GM10847 (cell line): ENCODE measurements around the gene MIGA1.

Experiments
- POLR2A ChIP-seq: IDR thresholded peaks from 2 replicates; pipeline ENCODE4 v1.6.1; 2011; ENCODE audit not compliant: insufficient read length; ENCODE audit errors: extremely low read depth

Gene MIGA1

DNA sequence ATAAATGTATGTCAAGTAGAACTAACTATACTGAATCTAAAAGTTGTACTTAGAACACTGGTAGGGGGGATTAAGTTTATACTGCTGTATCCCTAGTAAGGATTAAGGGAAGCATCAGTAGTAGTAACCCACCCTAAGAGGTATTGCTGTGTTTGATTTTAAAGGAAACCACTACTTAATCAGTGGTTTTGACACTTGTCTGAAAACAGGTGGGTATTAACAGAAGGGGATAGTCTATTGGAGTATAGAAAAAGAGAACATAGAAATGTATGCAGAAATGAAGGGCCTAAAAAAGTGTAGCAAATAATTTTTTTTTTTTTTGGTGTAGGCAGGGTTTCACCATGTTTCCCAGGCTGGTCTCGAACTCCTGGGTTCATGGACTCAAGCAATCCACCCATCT, 2.2 kb downstream of the MIGA1 start:
- no peak for TF ChIP-seq POLR2A

DNA sequence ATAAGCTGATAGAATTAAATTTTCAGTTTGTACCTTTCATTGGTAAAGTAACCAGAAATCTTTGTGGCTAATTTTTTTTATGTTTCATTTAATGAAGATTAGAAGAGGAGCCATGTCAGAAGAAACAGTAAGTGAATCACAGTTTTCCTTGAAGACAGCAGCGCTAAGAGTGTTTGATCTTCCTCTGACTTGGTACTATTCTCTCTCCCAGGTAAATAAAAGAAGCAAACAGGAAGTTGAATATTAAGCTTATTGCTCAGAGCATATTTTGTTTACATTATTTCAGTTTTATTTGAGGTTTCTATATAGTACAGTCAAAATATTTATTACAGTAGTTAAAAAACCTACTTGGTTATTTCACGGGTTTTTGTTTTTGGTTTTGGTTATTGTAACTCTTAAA, 3.7 kb downstream of the MIGA1 start:
- TF ChIP-seq POLR2A, result no peak

DNA sequence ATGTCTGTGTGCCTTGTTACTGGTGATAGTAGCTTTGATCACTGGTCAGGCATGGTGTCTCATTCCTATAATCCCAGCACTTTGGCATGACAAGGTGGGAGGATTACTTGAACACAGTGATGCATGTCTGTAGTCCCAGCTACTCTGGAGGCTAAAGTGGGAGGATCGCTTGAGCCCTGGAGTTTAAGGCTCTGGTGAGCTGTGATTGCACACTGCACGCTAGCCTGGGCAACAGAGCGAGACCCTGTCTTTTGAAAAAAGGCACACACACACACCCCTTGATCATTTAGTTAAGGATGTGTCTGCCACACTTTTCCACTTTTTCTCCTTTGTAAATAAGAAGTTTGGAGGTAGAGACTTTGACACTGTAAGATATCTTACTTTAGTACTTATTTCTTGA, 15.1 kb downstream of the MIGA1 start:
- TF ChIP-seq POLR2A, result no peak

DNA sequence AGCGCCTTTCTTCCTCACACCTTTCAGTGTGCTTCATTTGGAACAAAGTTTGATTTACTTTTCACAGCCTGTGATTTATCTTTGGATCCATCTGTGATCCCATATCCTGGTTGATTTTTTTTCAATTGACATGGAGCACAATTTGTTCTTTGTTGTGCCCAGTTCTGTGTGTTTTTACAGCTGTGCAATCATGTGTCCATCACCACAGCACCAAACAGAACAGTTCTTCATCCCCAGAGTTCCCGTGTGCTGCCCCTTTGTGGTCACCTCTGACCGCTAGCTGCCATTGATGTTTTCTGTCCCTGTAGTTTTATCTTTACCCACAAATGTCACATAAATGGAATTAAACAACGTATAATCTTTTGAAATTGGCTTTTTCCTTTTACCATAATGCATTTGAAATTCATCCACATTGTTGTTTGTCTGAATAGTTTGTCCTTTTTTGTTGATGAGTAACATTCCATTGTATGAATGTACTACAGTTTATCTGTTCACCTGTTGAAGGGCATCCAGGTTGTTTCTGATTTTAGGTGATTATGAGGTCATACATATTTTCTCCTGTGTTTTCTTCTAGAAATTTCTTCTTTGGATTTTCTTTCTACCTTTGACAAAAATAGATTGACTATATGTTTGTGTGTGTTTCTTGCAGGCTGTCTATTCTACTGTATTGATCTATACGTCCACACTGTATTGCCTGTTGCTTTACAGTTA, 17.4 kb downstream of the MIGA1 start:
- TF ChIP-seq POLR2A, result no peak

DNA sequence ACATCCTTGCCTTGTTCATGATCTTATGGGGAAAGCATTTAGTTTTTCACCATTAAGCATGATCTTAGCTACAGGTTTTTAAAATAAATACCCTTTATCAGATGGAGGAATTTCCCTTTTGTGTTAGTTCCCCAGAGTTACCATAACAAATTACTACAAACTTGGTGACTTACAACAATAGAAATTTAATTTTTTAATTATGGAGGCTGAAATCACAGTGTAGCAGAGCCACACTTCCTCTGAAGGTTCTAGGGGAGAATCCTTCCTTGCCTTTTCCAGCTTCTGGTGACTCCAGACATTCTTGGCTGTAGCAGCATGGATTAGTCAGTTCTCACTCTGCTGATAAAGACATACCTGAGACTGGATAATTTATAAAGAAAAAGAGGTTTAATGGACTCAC, 18.5 kb downstream of the MIGA1 start:
- TF ChIP-seq POLR2A, result no peak

DNA sequence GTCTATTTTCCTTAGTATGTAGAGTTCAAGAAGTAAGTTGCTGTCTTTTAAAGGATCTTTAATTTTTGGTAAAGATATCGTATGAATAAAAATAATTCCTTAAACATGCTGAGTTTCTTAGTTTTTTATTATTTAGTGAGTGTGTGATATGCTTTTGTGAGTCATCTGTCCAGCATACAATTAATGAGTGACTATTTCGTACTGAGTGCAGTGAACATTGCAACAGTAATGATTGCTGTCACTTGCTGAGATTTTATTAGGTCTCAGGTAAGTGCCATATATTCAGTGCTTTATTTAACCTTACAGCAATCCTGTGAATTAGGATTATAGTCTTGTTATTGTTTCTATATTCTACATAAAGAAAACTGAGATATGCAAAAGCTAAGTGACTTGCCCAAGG, 22.6 kb downstream of the MIGA1 start:
- TF ChIP-seq POLR2A, result no peak

DNA sequence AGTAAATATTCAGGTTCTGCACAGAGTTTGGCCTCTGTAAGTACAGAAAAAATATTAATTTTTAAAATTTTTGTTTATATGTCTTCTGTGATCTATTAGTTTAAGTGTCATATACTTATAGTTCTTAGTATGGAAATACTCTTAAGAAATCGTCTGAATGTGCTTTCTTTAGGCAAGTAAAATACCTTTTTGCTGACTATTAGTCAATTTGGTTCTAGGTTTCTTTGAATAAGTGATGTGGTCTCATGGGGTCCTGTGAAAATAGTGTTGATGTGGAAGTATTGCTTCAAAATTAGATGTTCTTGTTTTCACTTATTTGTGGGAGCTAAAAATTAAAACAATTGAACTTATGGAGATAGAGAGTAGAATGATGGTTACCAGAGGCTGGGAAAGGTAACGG, 23.9 kb downstream of the MIGA1 start:
- TF ChIP-seq POLR2A, result no peak

DNA sequence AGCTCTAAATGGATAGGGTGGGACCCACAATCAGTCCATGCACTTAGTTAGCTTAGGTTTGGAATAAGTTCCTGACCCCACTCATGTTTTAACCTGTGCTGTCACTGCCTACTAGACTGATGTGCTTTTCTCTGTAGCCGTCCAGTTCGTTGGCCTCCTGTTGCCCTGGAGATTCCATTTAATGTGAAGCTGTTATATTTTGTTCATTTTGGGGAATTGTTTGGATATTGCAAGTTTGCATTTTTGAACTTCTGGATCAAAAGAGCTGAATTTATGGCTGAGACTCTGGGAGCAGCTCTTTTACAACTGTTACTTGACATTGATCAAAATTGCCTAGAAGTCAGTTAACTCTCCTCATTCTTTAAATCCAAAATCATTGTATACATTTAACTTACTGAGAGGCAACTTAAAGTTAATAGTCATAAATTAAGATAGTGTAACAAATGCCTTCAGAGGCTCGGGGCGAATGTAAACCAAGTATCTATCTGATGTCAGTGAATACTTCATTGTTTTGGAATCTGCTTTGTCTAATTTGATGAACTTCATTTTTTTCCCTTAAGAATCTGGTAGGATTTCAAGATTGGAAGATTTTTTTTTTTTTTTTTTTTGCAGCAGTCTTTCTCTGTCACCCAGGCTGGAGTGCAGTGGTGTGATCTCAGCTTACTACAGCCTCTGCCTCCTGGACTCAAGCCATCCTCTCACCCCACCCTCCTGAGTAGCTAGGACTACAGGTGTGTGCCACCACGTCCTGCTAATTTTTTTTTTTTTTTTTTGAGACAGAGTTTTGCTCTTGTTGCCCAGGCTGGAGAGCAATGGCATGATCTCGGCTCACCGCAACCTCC, 38.1 kb downstream of the MIGA1 start:
- no peak for TF ChIP-seq POLR2A

DNA sequence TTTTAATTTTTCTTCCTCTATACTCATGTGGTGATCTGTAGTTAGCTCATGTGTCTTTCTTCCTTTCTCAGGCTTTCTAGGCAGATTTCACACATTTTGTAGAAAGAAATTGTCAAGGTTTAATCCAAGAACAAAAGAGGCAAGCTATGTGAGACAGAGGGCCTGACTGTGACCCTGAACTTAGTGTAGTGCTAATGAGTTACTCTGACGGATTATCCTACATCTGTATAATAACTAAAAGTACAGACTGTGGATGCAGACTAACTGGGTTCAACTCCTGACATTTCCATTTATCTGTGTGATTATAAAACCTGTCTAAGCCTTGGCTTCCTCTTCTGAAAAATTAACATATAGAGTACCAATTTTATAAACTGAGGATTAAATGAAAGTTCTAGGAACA, 40.7 kb downstream of the MIGA1 start:
- no peak for TF ChIP-seq POLR2A

DNA sequence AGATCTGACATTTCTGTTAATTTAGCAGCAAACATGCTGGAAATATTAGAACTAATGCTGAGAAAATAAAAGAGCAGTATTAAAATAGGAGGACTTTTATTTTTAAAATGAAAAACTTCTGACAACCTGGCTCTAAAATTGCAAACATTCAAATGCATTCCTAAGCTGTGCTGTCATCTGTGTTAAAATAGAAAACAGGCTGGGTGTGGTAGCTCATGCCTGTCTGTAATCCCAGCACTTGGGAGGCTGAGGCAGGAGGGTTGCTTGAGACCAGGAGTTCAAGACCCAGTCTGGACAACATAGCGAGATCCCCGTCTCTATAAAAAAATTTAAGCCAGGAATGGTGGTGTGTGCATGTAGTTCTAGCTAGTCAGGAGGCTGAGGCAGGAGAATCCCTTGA, 44.6 kb downstream of the MIGA1 start:
- no peak for TF ChIP-seq POLR2A

DNA sequence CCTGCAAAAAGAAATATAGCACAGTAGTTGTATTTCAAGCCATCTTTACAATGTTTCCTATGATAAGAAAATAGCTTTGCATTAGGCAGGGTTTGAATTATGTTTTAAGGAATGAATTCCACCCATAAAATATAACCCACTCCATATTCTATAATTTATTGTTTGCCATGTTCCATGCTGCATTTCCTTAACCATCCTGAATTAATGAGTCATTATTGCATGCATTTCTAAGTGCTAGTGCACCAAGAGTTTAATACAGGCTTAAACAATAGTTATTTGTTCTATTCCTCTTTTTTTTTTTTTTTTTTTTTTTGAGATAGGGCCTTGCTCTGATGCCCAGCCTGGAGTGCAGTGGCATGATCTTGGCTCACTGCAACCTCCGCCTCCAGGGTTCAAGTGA, 45.2 kb downstream of the MIGA1 start:
- no peak for TF ChIP-seq POLR2A

DNA sequence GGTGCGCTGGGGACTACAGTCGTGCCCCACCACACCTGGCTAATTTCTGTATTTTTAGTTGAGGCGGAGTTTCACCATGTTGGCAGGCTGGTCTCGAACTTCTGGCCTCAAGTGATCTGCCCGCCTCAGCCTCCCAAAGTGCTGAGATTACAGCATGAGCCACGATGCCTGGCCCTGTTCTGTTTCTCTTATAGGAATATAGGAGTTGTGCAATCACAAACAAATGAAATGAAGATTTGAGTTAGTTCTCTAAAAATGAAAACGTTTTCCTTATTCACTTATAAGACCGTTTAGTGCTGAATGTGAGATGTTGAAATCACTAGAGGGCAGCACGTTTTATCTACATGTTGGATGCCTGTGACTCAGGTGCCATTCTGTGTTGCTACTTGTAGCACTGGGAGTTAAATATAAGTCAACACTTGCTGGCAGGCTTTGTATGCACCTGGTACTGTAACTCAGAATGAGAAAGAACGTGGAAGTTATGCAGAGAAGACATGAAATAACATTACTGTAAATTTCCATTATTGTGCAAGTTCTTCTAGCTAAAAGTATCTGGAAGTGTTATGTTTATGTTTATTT, 45.8 kb downstream of the MIGA1 start:
- TF ChIP-seq POLR2A, result no peak

DNA sequence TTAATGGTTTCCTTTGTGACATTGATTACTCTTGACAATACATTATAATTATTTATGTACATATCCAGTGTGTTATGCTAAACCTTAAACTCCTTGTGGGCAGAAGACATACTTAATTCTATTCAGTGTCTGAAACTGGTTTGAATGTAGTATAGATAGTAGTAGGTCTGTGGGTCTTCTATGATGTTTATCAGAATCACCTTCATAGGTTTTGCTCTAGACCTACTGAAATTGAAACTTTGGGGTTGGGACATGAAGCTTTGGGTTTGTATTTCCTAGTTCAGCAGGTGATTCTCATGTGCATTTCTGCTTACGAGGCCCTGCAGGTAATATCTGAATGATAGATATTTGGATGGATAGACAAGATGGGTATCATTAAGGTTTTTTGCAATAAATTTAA, 48.6 kb downstream of the MIGA1 start:
- TF ChIP-seq POLR2A, result no peak

DNA sequence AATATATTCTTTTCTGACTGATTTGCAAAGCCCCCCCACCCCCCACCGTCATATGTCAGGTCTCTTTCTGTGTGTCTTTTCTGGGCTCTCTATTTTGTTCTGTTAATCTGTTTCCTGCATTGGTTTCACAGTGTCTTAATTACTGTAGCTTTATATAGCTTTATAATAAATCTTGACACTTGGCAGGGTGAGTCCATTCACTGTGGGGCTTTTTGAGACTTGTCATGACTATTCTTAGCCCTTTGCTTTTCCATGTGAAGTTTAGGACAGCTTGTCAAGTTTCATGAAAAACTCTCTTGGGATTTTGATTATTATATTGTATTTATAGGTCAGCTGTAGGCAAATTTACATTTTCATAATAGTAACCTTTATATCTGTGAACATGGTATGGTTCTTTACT, 50.4 kb downstream of the MIGA1 start:
- no peak for TF ChIP-seq POLR2A

DNA sequence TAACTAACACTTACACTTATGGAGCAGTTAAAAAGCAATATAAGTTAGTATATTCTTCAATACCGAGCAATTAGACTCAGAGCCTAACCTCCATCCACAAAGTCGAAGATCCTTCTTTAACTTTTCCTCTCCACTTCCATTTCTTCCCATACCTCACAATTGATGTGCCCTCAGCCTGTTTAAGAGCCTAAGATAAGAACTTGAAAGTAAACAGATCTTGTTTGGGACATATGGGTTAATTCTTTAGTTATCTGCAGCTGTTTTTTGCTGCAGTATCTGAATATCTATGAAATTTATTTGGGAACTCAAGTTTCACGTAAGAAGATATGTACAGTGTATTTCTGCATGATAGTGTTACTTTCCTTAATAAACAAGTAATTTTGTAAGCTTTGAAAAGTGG, 51.5 kb downstream of the MIGA1 start:
- TF ChIP-seq POLR2A, result no peak

DNA sequence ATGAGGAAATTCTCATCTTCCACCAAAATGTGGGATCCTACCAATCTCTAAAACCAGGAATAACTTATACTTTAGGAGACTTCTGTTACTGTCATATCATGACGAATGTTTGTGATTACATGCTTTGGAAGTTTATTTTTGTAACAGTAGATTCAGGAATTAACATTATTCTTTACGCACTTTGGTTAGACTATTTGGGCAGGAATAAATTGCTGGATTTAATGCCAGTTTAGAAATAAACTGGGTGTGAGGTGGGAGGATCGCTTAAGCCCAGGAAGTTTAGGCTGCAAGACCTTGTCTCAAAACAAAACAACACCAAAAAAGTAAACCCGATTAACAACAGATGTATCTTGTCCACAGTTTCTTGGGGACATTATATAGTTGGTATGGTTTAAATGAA, 52.1 kb downstream of the MIGA1 start:
- TF ChIP-seq POLR2A, result no peak
